KG1 (cell line): Measurements from ENCODE around the gene B4GALT5.
"Not testable (repeated sequence)": the region's sequence is repeated elsewhere in the genome, so short reads cannot be mapped to it uniquely, and the experiment has no call there.

ENCODE experiments used
- DNase-seq: peaks from one replicate; lab custom pipeline; 2025; lab: John Stamatoyannopoulos, UW

Gene B4GALT5

GRCh38 chr20:49679634-49680033 lies 34.0 kb downstream of the B4GALT5 start:
- DNase-seq: no peak

- DNase-seq: no peak
Measured at GRCh38 chr20:49677777-49678758, 35.6 kb downstream of the B4GALT5 start.

- DNase-seq: no peak
Measured at GRCh38 chr20:49676581-49677291, 36.9 kb downstream of the B4GALT5 start.

GRCh38 chr20:49675368-49676151 lies 38.1 kb downstream of the B4GALT5 start:
- DNase-seq: no peak

GRCh38 chr20:49674383-49675352 lies 39.0 kb downstream of the B4GALT5 start:
- DNase-seq: no peak

- no peak for DNase-seq
Measured at GRCh38 chr20:49672096-49672664, 41.5 kb downstream of the B4GALT5 start.

- DNase-seq: no peak
Measured at GRCh38 chr20:49671433-49671832, 42.2 kb downstream of the B4GALT5 start.

- no peak for DNase-seq
Measured at GRCh38 chr20:49669601-49670189, 44.0 kb downstream of the B4GALT5 start.

- not testable (repeated sequence) for DNase-seq
Measured at GRCh38 chr20:49668878-49669195, 44.8 kb downstream of the B4GALT5 start.

GRCh38 chr20:49668181-49668877 lies 45.3 kb downstream of the B4GALT5 start:
- no peak for DNase-seq

GRCh38 chr20:49666911-49667310 lies 46.8 kb downstream of the B4GALT5 start:
- no peak for DNase-seq

- no peak for DNase-seq
Measured at GRCh38 chr20:49665796-49666195, 47.9 kb downstream of the B4GALT5 start.

- DNase-seq: no peak
Measured at GRCh38 chr20:49664612-49665313, 48.9 kb downstream of the B4GALT5 start.

- DNase-seq: no peak
Measured at GRCh38 chr20:49663112-49663511, 50.6 kb downstream of the B4GALT5 start.

GRCh38 chr20:49661560-49662329 lies 51.9 kb downstream of the B4GALT5 start:
- no peak for DNase-seq

GRCh38 chr20:49660912-49661311 lies 52.8 kb downstream of the B4GALT5 start:
- no peak for DNase-seq

- DNase-seq: no peak
Measured at GRCh38 chr20:49659056-49659455, 54.6 kb downstream of the B4GALT5 start.

GRCh38 chr20:49658508-49658907 lies 55.2 kb downstream of the B4GALT5 start:
- no peak for DNase-seq
